Measurements from ENCODE around the gene PLCB3.

- TF ChIP-seq CTCF (IDR thresholded peaks at IDR 0.05) (no peak), POLR2A (IDR thresholded peaks at IDR 0.05) (no peak), EP300 (IDR thresholded peaks at IDR 0.05; ENCODE audit: low read depth) (no peak), POLR2AphosphoS5 (IDR thresholded peaks at IDR 0.05) (no peak)
Measured at GRCh38 chr11:64244966-64245365, 6.4 kb upstream of the PLCB3 start.
